Spleen (tissue), 11 donors: ENCODE data around the gene SCP2. TPM values are rescaled to one million over a fixed set of nuclear protein-coding genes. Genes with fewer than 3 reads are reported as not detected.

Experiments
- DNase-seq: peaks from one replicate; pipeline ENCODE4 v3.0.0-alpha.2; 2020
- H3K27ac ChIP-seq, 8 donors: fragments of 200-600 bp; sonication (generic) in 7 of 8; 1 replicate in 4 of 8; 2 replicates in 4 of 8; pipeline versions ENCODE4 v1.5.0 to v1.8.0; 2016 to 2021; ENCODE audit warnings: inconsistent platforms in 4 of 8, mild to moderate bottlenecking in 4 of 8, moderate library complexity in 1 of 8
- H3K27me3 ChIP-seq, 7 donors: fragments of 200-600 bp; sonication (generic) in 6 of 7; replicated peaks in 1 of 7; 1 replicate in 4 of 7; 2 replicates in 3 of 7; pipeline versions ENCODE4 v1.5.0 to v1.8.0; 2016 to 2021; ENCODE audit warnings: inconsistent platforms in 3 of 7, mild to moderate bottlenecking in 1 of 7
- H3K36me3 ChIP-seq, 6 donors: fragments of 200-600 bp; sonication (generic) in 5 of 6; 1 replicate in 4 of 6; 2 replicates in 2 of 6; pipeline versions ENCODE4 v1.5.0 to v1.8.0; 2016 to 2021; ENCODE audit warnings: inconsistent platforms in 2 of 6
- H3K4me1 ChIP-seq, 6 donors: fragments of 200-600 bp; sonication (generic) in 5 of 6; 1 replicate in 3 of 6; 2 replicates in 3 of 6; pipeline versions ENCODE4 v1.5.0 to v1.8.0; 2016 to 2021; ENCODE audit warnings: inconsistent platforms in 3 of 6
- H3K4me3 ChIP-seq, 8 donors: fragments of 200-600 bp; sonication (generic) in 7 of 8; 1 replicate in 4 of 8; 2 replicates in 4 of 8; pipeline versions ENCODE4 v1.5.0 to v1.8.0; 2016 to 2021; ENCODE audit warnings: inconsistent platforms in 4 of 8, mild to moderate bottlenecking in 4 of 8, moderate library complexity in 2 of 8
- H3K9me3 ChIP-seq, 8 donors: fragments of 200-600 bp; sonication (generic) in 7 of 8; 1 replicate in 4 of 8; 2 replicates in 4 of 8; pipeline versions ENCODE4 v1.5.0 to v1.8.0; 2016 to 2021; ENCODE audit warnings: inconsistent platforms in 4 of 8
- POLR2A ChIP-seq, 3 donors: fragments of 450-650 bp; IDR thresholded peaks; one replicate each; pipeline ENCODE4 v1.5.1; 2017; ENCODE audit warnings: antibody characterized with exemption in 3 of 3, mild to moderate bottlenecking in 1 of 3
- POLR2AphosphoS5 ChIP-seq, 3 donors: sonication (generic); formaldehyde crosslinking; IDR thresholded peaks; one replicate each; pipeline ENCODE4 v1.5.1; 2017; ENCODE audit warnings: antibody characterized with exemption in 3 of 3
- WGBS, 5 donors: extraction: QIAGEN DNeasy Blood & Tissue Kit in 3 of 5; methylation state at CpG; one replicate each; pipeline versions ENCODE4 v1.1.5 to v1.1.7; 2013 to 2018; 5-methylcytosine and 5-hydroxymethylcytosine counted together
- intact Hi-C: fragments of 100-400 bp; cut with DNase I; formaldehyde crosslinking; loops from one replicate; pipeline ENCODE4 v1.15.0; 2023; ENCODE audit warnings: low total_unique reads
- polyA plus RNA-seq, 3 donors: library from polyadenylated mRNA; stranded (reverse); fragments of 200-250 nt; gene quantifications; one replicate each; pipeline ENCODE4 v1.2.1, GENCODE V29; 2013
- total RNA-seq, 7 donors: library from RNA; depleted of rRNA in 3 of 7; stranded (reverse); fragments of >200 nt in 3 of 7; fragmentation: NEBNext Ultra II Directional in 4 of 7; extraction: Animal tissue kit (Norgen Biotek cat#: 25700) in 4 of 7; gene quantifications; one replicate each; pipeline versions ENCODE4 v1.1.0 to v1.2.1, GENCODE V29; 2016 to 2021
- TF ChIP-seq, protein P1 (sequence below), 11 experiments: fragments of 200-600 bp in 7 of 11; fragments of 450-650 bp in 4 of 11; sonication (generic) in 4 of 11; IDR thresholded peaks in 8 of 11; conservative IDR thresholded peaks in 3 of 11; 1 replicate in 7 of 11; 2 replicates in 4 of 11; pipeline versions ENCODE4 v1.4.0 to v1.8.0; 2016 to 2021; ENCODE audit warnings: antibody characterized with exemption in 11 of 11, inconsistent platforms in 4 of 11, mild to moderate bottlenecking in 1 of 11
- donor health status: healthy with polysubstance abuse.
- donor health status: DM: no; HTN: no; CAD: no; lungs with moderate emphysema.
- donor health status: DM: no; HTN: no; CAD: no.
- donor health status: Bipolar disorder and iron deficiency.
- donor health status: healthy.
- donor health status: DM: no; HTN: no; CAD: no.
- donor health status: DM: yes; HTN: yes; CAD: no.

Gene SCP2
- total and polyA plus RNA-seq, 10 donors = 69.4 to 105 (median 83.6) TPM

DNA sequence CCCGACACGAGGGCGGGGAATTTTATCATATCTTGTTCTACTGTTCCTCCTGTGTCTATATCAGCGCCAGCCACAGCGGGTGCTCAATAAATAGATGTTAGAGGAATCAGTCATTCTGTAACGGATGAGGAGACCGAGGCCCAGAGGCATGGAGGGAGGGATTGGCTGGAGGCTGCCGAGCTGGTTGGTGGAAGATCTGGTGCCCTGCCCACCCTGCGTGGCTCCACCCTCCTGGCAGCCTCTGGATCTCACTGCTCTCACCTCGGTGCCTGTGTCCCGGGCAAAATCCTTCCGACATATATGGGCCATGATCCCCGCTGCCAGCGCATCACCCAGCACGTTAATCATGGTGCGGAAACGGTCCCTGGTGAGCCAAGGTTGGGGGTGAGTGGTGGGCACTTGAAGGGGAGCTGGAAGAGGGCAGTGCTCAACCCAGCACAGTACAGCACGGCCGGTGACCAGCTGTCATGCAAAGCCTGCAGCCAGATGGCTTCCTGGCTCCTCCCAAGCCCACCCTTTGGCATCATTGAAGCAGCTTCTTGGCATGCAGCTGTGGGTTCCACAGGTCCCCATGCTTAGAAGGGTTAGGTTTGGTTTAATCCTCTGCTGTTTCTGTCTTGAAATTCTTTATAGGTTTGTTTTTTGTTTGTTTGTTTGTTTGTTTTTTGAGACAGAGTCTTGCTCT lies 161.7 kb downstream of the SCP2 start:
- intact Hi-C loops = no loop called here
- no peaks in the 10 kb centered on the region for H3K36me3 ChIP-seq
- no peak for TF ChIP-seq POLR2AphosphoS5 (IDR thresholded peaks at IDR 0.05)
- TF ChIP-seq POLR2A (IDR thresholded peaks at IDR 0.05) = no peak
- TF ChIP-seq, protein P1, sequence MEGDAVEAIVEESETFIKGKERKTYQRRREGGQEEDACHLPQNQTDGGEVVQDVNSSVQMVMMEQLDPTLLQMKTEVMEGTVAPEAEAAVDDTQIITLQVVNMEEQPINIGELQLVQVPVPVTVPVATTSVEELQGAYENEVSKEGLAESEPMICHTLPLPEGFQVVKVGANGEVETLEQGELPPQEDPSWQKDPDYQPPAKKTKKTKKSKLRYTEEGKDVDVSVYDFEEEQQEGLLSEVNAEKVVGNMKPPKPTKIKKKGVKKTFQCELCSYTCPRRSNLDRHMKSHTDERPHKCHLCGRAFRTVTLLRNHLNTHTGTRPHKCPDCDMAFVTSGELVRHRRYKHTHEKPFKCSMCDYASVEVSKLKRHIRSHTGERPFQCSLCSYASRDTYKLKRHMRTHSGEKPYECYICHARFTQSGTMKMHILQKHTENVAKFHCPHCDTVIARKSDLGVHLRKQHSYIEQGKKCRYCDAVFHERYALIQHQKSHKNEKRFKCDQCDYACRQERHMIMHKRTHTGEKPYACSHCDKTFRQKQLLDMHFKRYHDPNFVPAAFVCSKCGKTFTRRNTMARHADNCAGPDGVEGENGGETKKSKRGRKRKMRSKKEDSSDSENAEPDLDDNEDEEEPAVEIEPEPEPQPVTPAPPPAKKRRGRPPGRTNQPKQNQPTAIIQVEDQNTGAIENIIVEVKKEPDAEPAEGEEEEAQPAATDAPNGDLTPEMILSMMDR (IDR thresholded peaks at IDR 0.05 in 8 of 11, conservative IDR thresholded peaks at IDR 0.05 in 3 of 11) = no peak
- peaks cover 0 to 17% (median 0%) of the 10 kb centered on the region in 7 donors for H3K27me3 ChIP-seq
- no peaks in the 10 kb centered on the region for H3K9me3 ChIP-seq
- no peak overlapping the region for H3K4me3 ChIP-seq
- no peak overlapping the region for H3K27ac ChIP-seq
- no peaks in the 10 kb centered on the region for H3K4me1 ChIP-seq
- no peak for DNase-seq
- 83 to 92% (median 87%) methylated on average over 16 to 19 of the region's 19 CpGs for WGBS, 5 donors

DNA sequence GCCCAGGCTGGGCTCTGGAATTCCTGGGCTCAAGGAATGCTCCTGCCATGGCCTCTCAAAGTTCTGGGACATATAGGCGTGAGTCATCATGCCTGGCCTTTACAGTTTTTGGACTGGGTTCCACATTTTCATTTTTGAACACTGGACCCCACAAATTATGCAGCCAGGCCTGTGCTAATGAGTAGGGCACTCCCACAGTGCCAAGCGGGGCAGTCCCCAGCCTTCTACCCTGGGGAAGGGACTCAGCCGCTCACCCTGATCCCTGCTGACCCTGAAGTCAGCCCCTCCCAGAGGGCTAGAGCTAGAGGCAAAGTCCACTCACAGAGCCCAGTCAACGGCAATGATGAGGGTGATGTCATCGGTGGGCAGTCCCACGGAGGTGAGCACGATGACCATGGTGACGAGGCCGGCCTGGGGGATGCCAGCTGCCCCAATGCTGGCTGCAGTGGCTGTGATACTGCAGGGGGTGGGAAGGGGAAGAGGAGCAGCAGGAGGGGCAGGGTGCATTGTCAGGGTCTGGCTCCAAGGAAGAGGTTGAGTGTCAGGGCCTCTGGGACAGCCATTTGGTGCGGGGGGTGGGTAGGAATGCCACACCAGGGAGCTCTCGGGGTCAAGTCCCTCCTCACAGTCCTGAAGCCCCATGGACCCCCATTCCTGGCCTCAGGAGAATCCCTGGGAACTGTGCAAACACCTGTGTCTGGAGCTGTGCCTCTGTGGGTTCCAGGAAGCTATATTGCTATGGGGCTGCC lies 162.6 kb downstream of the SCP2 start:
- Histone ChIP-seq H3K27ac (no peak overlapping the region), H3K4me3 (no peak overlapping the region), H3K27me3 (peaks cover 0 to 17% (median 0%) of the 10 kb centered on the region in 7 donors), H3K4me1 (no peaks in the 10 kb centered on the region), H3K9me3 (no peaks in the 10 kb centered on the region), H3K36me3 (no peaks in the 10 kb centered on the region)
- WGBS, 5 donors = 88 to 94% (median 92%) methylated on average over 10 to 11 of the region's 11 CpGs
- intact Hi-C loops = no loop called here
- no peak for DNase-seq
- no peak for TF ChIP-seq POLR2AphosphoS5 (IDR thresholded peaks at IDR 0.05)
- TF ChIP-seq, protein P1 (IDR thresholded peaks at IDR 0.05 in 8 of 11, conservative IDR thresholded peaks at IDR 0.05 in 3 of 11) = no peak
- no peak for TF ChIP-seq POLR2A (IDR thresholded peaks at IDR 0.05)

DNA sequence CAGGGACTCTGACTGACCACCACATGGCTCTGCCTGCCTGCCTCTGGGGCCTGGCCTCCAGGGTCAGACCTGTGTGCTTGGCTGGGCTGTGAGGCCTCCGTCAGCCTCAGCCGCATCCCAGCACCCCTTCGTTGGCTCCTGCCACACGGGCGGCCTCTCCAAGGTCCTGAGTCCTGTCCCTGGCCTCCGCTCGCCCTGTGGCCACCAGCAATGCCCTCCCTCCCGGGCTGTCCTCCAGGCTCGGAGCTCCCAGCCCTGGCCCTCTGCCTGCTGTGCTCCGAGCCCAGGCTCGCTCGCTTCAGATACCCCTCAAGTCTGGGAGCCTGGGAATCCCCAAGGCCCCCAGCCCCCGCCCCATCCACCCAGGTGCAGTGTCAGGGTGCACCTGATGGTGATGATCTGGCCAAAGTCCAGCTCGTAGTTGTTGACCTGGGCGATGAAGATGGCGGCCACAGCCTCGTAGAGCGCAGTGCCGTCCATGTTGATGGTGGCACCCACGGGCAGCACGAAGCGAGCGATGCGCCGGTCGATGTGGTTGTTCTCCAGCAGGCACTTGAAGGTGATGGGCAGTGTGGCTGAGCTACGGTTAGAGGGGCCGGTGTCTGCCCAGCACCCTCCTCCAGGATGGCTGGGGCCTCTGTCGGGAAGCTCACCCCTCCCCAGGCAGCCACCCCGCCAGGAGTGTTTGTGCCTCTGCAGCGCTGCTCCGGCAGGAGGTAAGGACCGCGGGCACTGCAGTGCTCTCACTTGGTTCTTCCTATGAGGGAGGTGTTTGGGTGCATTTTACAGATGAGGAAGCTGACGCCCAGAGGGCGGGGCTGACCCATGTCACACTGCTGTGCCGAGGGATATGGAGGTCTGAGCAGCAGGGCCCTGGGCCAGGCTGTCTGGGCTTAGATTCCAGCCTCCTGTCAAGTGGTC lies 163.4 kb downstream of the SCP2 start:
- DNase-seq = no peak
- no peaks in the 10 kb centered on the region for H3K4me1 ChIP-seq
- 80 to 89% (median 85%) methylated on average over 18 to 37 of the region's 37 CpGs for WGBS, 5 donors

More for the DNA sequence above, 163.4 kb downstream of the SCP2 start:
- Histone ChIP-seq H3K4me3 (no peak overlapping the region), H3K9me3 (no peaks in the 10 kb centered on the region), H3K27ac (no peak overlapping the region), H3K27me3 (peaks cover 0 to 17% (median 0%) of the 10 kb centered on the region in 7 donors), H3K36me3 (no peaks in the 10 kb centered on the region)
- TF ChIP-seq POLR2AphosphoS5 (IDR thresholded peaks at IDR 0.05) (no peak), POLR2A (IDR thresholded peaks at IDR 0.05) (no peak)
- TF ChIP-seq, protein P1 (IDR thresholded peaks at IDR 0.05 in 8 of 11, conservative IDR thresholded peaks at IDR 0.05 in 3 of 11) = no peak
- intact Hi-C loops = no loop called here
